ENCODE data around the gene PCNP.
A peak's percentile ranks its signal among the peaks of the same experiment; 100 is the strongest.
"Not testable (repeated sequence)": the region's sequence is repeated elsewhere in the genome, so short reads cannot be mapped to it uniquely, and the experiment has no call there.

The PCNP gene

DNA sequence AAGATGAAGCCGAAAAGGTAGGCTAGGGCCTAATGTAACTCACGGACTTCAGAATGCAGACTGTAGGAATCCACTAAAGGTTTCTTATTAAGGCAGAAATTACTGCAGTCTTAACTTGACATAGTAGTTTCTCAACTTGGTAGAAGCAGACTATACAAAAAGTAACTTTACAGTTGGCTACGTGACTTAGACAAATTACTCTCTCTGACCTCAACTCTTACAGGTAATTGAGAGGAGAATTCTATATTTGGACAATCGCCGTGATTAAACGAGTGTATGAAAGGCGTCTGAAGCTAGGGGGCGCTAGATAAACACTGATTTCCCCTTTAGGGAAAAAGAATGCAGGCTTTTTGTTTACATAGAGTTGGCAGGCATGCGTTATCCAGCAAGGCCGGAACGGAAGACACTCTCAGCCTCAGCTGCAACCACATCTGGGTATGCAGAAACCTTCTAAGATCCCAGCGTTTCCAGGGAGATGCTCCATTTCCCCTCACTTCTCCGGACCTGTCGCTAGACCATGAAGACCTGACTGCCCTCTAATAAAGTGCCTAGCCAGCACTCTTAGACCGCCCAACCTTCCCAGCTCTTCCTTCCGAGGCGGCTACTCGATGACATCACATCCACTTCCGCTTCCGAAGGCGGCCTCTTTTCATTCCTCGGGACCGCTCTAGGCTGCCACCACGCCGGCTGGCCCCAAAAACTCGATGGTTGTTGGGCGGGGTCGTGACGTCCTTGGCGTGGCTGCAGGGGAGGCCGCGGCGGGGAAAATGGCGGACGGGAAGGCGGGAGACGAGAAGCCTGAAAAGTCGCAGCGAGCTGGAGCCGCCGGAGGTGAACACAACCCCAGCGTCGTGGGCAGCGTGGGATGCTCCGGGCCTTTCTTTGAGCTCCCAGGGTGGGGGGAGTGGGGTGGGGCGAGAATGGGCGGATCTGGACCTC, at the start of gene PCNP:
TSS of gene PCNP (plus strand) at position 732 of the 939 bp plus-strand sequence. CDS start at position 768, 36 bp downstream.
- DNase-seq (ENCODE audit: low spot score): peak; percentile 99

GRCh38 chr3:101527441-101527840, 46.5 kb upstream of the PCNP start:
- no peak for DNase-seq (ENCODE audit: low spot score)

GRCh38 chr3:101527906-101528305, 46.1 kb upstream of the PCNP start:
- no peak for DNase-seq (ENCODE audit: low spot score)

DNA sequence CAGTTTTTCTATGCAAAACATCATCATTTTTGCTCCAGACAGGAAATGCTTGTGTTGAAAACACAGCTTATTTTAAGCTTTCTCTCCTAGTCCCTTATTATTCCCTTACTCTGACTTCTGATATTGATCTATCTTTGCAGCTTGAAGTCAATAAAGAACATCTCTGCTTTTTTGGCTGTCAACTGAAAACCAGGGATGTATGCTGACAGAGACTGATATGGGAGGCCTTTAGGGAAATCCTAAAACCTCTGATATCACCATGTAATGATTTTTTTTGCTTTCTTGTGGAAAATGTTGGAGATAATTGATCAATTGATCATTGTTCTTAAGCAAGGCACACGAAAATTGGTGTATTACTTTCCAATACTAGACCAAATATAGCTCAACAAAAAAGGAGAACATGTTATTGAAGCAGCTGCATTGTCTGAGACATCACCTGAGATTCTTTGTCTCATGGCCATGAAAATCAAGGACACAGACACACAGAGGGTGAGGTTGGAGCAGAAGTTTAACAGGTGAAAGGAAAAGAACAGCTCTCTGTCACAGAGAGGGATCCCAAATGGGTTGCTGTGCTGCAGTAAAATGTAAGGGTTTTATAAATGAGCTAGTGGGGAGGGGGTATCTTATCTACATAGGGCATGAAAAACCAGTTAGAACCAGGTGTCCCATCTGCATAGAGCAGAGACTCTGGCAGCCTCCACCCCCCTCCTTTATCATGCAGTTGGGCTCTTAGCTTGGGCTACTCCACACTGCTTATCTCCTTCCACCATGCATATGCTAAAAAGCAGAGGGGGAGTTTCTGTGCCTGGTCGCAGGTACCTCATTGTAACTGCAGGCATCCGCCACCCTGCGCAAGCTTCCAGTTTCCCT, 43.9 kb upstream of the PCNP start:
- DNase-seq (ENCODE audit: low spot score): no peak

- DNase-seq (ENCODE audit: low spot score): no peak
These were observed 43.3 kb upstream of the PCNP start for GRCh38 chr3:101530686-101531047.

- no peak for DNase-seq (ENCODE audit: low spot score)
These were observed 42.4 kb upstream of the PCNP start for GRCh38 chr3:101531473-101532086.

GRCh38 chr3:101532783-101533602, 41.0 kb upstream of the PCNP start:
- DNase-seq (ENCODE audit: low spot score): no peak

- DNase-seq (ENCODE audit: low spot score): no peak
These were observed 40.4 kb upstream of the PCNP start for GRCh38 chr3:101533603-101533968.

- DNase-seq (ENCODE audit: low spot score): no peak
These were observed 38.8 kb upstream of the PCNP start for GRCh38 chr3:101535221-101535620.

GRCh38 chr3:101536266-101536665, 37.7 kb upstream of the PCNP start:
- DNase-seq (ENCODE audit: low spot score): no peak

GRCh38 chr3:101536955-101537354, 37.0 kb upstream of the PCNP start:
- DNase-seq (ENCODE audit: low spot score): not testable (repeated sequence)

DNA sequence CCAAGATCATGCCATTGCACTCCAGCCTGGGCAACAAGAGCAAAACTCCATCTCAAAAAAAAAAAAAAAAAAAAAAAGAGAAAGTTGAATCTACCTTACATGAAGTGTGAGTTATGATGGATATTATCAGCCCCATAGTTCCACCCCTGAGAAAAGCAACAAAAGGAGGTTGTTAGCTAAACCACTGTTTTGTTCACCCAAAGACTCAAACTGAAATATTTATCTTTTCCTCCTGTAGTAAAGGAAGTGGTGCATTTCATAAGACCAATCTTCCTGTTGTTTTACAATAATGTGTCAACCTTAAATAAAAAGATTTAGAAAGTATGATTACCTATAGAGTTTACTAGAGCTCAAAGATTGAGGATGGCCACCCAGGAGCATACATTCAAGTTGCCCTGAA, 31.0 kb upstream of the PCNP start:
- DNase-seq (ENCODE audit: low spot score): no peak

DNA sequence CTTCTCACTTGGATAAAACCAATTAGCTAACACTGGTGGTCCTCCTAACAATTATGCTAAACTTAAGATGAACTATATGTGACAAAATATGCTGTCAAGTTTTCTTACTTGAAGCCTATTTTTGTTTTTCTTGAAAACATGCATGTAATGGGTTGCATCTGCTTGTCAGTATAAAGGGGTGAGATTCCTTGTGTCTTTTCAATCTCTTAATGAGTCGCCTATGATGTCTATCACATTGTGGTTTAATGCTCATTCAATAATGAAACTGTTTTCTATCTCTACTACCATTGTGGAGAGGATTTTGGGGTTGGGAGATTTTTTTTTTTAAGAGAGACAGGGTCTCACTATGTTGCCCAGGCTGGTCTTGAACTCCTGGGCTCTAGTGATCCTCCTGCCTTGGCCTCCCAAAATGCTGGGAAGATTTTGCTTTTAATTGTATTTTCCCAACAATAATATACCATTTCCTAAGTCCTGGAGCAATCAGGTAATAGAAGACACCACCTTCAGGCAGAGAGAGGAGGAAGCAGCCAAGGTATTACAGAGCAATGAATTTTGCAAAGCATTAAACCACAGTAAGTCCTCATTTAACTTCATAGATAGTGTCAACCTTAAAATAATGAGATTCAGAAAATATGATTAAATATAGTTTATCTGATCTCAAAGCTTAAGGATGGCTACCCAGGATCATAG, 29.7 kb upstream of the PCNP start:
- DNase-seq (ENCODE audit: low spot score): no peak

DNA sequence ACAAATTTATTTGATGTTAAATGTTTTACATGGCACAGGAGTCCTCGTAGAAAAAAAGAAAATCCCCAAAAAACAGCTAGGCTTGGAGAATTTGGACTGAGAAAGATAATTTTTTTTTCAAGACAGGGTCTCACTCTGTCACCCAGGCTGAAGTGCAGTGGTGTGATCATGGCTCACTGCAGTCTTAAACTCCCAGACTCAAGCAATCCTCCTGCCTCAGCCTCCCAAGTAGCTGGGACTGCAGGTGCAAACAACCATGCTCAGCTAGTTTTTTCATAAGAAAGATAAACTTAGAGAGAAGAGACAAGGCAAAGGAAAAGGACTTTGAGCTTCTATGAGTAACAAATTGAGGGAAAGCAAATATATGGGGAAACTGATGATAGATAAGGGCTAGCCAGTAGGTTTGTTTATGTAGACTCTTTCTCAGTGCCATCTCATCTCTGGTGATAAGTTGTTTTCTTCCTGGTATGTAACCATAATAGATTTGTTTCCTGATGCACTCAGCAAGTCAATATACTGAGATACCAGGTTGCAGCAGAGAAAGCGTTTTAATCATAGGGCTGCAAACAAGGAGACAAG, 25.4 kb upstream of the PCNP start:
- no peak for DNase-seq (ENCODE audit: low spot score)

DNA sequence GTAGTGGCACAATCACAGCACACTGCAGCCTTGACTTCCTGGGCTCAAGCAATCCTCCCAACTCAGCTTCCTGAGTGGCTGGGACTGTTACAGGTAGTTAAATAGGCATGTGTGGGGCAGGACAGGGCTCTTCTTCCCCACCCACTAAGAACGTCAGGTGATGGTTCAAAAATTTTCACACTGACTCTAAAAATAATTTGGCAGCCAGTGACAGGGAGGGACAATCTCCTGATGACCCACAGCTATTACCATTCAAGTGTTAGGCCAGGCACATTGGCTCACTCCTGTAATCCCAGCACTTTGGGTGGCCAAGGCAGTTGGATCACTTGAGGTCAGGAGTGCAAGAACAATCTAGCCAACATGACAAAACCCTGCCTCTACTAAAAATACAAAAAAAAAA, 24.5 kb upstream of the PCNP start:
- DNase-seq (ENCODE audit: low spot score): no peak

- DNase-seq (ENCODE audit: low spot score): not testable (repeated sequence)
These were observed 22.5 kb upstream of the PCNP start for GRCh38 chr3:101551359-101552081.

DNA sequence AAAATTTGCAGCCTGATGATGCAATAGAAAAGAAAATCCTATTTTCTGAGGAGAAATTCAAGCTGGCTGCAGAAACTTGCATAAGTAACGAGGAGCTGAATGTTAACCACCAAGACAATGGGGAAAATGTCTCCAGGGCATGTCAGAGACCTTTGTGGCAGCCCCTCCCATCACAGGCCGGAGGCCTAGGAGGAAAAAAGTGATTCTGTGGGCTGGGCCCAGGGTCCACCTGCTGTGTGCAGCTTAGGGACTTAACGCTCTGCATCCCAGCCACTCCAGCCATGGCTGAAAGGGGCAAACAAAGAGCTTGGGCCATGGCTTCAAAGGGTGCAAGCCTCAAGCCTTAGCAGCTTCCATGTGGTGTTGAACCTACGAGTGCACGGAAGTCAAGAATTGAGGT, 20.6 kb upstream of the PCNP start:
- DNase-seq (ENCODE audit: low spot score): not testable (repeated sequence)

- no peak for DNase-seq (ENCODE audit: low spot score)
These were observed 17.9 kb upstream of the PCNP start for GRCh38 chr3:101556064-101556463.

- DNase-seq (ENCODE audit: low spot score): peak; percentile 97
These were observed 12.2 kb upstream of the PCNP start, which contains the start of gene TRMT10C for GRCh38 chr3:101561630-101562328. TSS of gene TRMT10C (plus strand) at chr3:101561868. CDS start at chr3:101564782, 2,914 bp downstream.
